ENCODE results near the gene HUNK.

DNA sequence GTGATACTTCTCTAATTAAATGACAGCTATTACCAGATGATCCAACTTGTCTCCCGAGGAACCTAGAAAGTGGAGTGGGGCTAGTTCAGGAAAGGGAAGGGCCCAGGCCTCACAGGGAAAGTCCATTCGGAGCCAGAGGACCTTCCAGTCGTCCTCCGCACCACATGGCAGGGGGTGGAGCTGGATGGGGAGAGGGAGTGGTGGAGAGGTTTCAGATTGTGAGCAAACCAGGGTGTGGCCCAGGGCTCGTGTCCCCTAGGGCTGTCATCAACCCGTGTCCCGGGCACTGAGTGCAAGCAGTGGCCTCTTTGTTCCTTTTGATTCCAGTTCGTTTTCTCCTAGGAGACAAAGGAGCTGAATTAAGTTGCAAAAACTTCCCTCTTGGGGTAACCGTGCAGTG lies 114.9 kb downstream of the HUNK start:
- TF ChIP-seq, protein P1, sequence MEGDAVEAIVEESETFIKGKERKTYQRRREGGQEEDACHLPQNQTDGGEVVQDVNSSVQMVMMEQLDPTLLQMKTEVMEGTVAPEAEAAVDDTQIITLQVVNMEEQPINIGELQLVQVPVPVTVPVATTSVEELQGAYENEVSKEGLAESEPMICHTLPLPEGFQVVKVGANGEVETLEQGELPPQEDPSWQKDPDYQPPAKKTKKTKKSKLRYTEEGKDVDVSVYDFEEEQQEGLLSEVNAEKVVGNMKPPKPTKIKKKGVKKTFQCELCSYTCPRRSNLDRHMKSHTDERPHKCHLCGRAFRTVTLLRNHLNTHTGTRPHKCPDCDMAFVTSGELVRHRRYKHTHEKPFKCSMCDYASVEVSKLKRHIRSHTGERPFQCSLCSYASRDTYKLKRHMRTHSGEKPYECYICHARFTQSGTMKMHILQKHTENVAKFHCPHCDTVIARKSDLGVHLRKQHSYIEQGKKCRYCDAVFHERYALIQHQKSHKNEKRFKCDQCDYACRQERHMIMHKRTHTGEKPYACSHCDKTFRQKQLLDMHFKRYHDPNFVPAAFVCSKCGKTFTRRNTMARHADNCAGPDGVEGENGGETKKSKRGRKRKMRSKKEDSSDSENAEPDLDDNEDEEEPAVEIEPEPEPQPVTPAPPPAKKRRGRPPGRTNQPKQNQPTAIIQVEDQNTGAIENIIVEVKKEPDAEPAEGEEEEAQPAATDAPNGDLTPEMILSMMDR (IDR thresholded peaks at IDR 0.05): no peak
- TF ChIP-seq EZH2 (IDR thresholded peaks at IDR 0.05; ENCODE audit: borderline replicate concordance, insufficient read depth, low read depth, low read length, poor library complexity, severe bottlenecking): no peak

All from B cell (primary cell).